ENCODE measurements around the gene AMPD3. TPM values are rescaled to one million over a fixed set of nuclear protein-coding genes. Genes with fewer than 3 reads are reported as not detected.

Gene AMPD3
- polyA plus RNA-seq, 1 donor (not counting 4 experiments of a cell fraction or from before 2014, with no cell fraction given): 11.1 TPM

DNA sequence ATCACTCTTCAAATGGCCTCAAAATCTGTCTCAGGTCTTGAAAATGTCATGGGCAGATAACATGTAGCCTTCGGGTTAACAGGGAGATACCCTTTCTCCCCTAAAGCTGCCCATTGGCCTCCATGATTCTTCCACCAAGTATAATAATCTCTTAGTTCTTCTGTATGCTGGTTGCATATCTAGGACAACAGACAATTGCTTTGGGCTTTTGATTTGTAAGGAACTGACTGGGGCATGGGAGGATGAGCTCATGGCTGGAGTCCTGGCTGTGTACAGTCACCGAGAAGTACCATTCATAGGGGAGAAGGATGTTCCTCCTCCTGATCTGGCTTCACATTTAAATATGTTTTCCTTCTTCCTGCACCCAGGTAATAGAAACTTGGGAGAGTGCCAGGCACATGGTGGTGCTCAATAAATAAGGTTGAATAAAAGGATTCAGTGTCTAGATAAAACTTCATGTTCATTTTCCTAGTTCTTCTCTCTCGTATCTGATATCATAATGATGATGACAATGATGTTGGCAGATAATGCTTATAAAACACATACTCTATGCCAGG is 2.8 kb upstream of the AMPD3 start:
- TF ChIP-seq, protein P1, sequence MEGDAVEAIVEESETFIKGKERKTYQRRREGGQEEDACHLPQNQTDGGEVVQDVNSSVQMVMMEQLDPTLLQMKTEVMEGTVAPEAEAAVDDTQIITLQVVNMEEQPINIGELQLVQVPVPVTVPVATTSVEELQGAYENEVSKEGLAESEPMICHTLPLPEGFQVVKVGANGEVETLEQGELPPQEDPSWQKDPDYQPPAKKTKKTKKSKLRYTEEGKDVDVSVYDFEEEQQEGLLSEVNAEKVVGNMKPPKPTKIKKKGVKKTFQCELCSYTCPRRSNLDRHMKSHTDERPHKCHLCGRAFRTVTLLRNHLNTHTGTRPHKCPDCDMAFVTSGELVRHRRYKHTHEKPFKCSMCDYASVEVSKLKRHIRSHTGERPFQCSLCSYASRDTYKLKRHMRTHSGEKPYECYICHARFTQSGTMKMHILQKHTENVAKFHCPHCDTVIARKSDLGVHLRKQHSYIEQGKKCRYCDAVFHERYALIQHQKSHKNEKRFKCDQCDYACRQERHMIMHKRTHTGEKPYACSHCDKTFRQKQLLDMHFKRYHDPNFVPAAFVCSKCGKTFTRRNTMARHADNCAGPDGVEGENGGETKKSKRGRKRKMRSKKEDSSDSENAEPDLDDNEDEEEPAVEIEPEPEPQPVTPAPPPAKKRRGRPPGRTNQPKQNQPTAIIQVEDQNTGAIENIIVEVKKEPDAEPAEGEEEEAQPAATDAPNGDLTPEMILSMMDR (optimal IDR thresholded peaks at IDR 0.05 in 1 of 3, IDR thresholded peaks at IDR 0.05 in 1 of 3, conservative IDR thresholded peaks at IDR 0.05 in 1 of 3; ENCODE audit: extremely low read depth in 1 of 3, insufficient read depth in 2 of 3, low read length in 3 of 3): no peak
- no peak for TF ChIP-seq EZH2 (IDR thresholded peaks at IDR 0.05; ENCODE audit: low read length)
- Histone ChIP-seq H3K9ac (ENCODE audit: control insufficient read depth, extremely low read depth, insufficient read depth, low read length) (no peak overlapping the region), H2AFZ (ENCODE audit: control insufficient read depth, low read length) (no peak overlapping the region), H3K27me3 (ENCODE audit: control insufficient read depth, extremely low read depth, insufficient read depth, low read length) (no peaks in the 10 kb centered on the region), H3K9me3 (ENCODE audit: control insufficient read depth, low read depth, low read length) (no peaks in the 10 kb centered on the region), H3K36me3 (ENCODE audit: control insufficient read depth in 2 of 2, extremely low read depth in 1 of 2, insufficient read depth in 2 of 2, low read length in 2 of 2) (no peaks in the 10 kb centered on the region), H3K4me3 (ENCODE audit: control insufficient read depth in 2 of 3, extremely low read depth in 1 of 3, insufficient read depth in 2 of 3, low read depth in 1 of 3, low read length in 3 of 3) (peak overlapping the region in 1 of 3 experiments; percentile 25), H4K20me1 (ENCODE audit: control insufficient read depth, extremely low read depth, insufficient read depth, low read length) (no peaks in the 10 kb centered on the region), H3K4me1 (ENCODE audit: control insufficient read depth, extremely low read depth, insufficient read depth, low read length) (peaks cover 61% of the 10 kb centered on the region), H3K4me2 (ENCODE audit: control insufficient read depth, extremely low read depth, insufficient read depth, low read depth, low read length) (peak overlapping the region; percentile 96), H3K27ac (ENCODE audit: control insufficient read depth, insufficient read depth, low read length) (peak overlapping the region; percentile 99), H3K79me2 (ENCODE audit: control insufficient read depth, insufficient read depth, low read length) (peaks cover 17% of the 10 kb centered on the region), H3K9me1 (ENCODE audit: control insufficient read depth, extremely low read depth, insufficient read depth, low read length) (no peaks in the 10 kb centered on the region)
- dilution Hi-C loops (cut with MboI; ENCODE audit: extremely low pct_ligation_motif_present, low sequenced_read_pairs): no loop called here
- FAIRE-seq: peak; percentile 71
- no peak for DNase-seq (ENCODE audit: low read depth, low spot score)

DNA sequence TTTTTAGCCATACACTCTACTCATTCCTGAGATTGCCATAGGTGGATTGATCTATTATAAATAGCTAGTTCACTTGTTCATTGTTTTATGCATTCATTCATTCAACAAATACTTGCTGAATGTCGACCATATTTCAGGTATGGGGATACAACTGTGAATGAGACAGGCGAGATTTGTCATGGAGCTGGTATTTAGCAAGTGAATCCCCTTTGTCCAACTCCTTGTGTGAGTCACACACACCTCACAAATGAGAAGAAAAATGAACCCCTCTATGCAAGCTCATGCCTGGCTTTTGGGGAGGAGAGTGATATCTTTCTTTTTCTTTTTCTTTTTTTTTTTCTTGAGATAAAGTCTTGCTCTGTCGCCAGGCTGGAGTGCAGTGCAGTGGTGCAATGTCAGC is 1.8 kb upstream of the AMPD3 start:
- no peak for TF ChIP-seq EZH2 (IDR thresholded peaks at IDR 0.05; ENCODE audit: low read length)
- TF ChIP-seq, protein P1 (optimal IDR thresholded peaks at IDR 0.05 in 1 of 3, IDR thresholded peaks at IDR 0.05 in 1 of 3, conservative IDR thresholded peaks at IDR 0.05 in 1 of 3; ENCODE audit: extremely low read depth in 1 of 3, insufficient read depth in 2 of 3, low read length in 3 of 3): no peak
- Histone ChIP-seq H3K79me2 (ENCODE audit: control insufficient read depth, insufficient read depth, low read length) (peaks cover 24% of the 10 kb centered on the region), H3K27ac (ENCODE audit: control insufficient read depth, insufficient read depth, low read length) (peak overlapping the region; percentile 99), H2AFZ (ENCODE audit: control insufficient read depth, low read length) (no peak overlapping the region), H3K4me2 (ENCODE audit: control insufficient read depth, extremely low read depth, insufficient read depth, low read depth, low read length) (peak overlapping the region; percentile 47), H3K9me3 (ENCODE audit: control insufficient read depth, low read depth, low read length) (no peaks in the 10 kb centered on the region), H4K20me1 (ENCODE audit: control insufficient read depth, extremely low read depth, insufficient read depth, low read length) (no peaks in the 10 kb centered on the region), H3K36me3 (ENCODE audit: control insufficient read depth in 2 of 2, extremely low read depth in 1 of 2, insufficient read depth in 2 of 2, low read length in 2 of 2) (no peaks in the 10 kb centered on the region), H3K9me1 (ENCODE audit: control insufficient read depth, extremely low read depth, insufficient read depth, low read length) (no peaks in the 10 kb centered on the region), H3K27me3 (ENCODE audit: control insufficient read depth, extremely low read depth, insufficient read depth, low read length) (no peaks in the 10 kb centered on the region), H3K4me3 (ENCODE audit: control insufficient read depth in 2 of 3, extremely low read depth in 1 of 3, insufficient read depth in 2 of 3, low read depth in 1 of 3, low read length in 3 of 3) (no peak overlapping the region), H3K4me1 (ENCODE audit: control insufficient read depth, extremely low read depth, insufficient read depth, low read length) (peaks cover 61% of the 10 kb centered on the region), H3K9ac (ENCODE audit: control insufficient read depth, extremely low read depth, insufficient read depth, low read length) (peak overlapping the region; percentile 10)
- dilution Hi-C loops (cut with MboI; ENCODE audit: extremely low pct_ligation_motif_present, low sequenced_read_pairs): no loop called here
- DNase-seq (ENCODE audit: low read depth, low spot score): peak; percentile 62
- FAIRE-seq: peak; percentile 64

Data from keratinocyte (primary cell).